Astrocyte of the cerebellum (primary cell): ENCODE measurements around the gene KLHL36.
"Not testable (repeated sequence)": the region's sequence is repeated elsewhere in the genome, so short reads cannot be mapped to it uniquely, and the experiment has no call there.

Experiments used
- DNase-seq: peaks from one replicate; pipeline ENCODE4 v3.0.0-alpha.2; 2011; ENCODE audit warnings: low read depth
- H3K4me3 ChIP-seq: 2 replicates; pipeline ENCODE4 v1.5.1; 2011; ENCODE audit warnings: mild to moderate bottlenecking, low read depth, low read length, moderate library complexity
- CTCF ChIP-seq: IDR thresholded peaks from 2 replicates; pipeline ENCODE4 v1.5.1; 2012; ENCODE audit warnings: low read length, low read depth, moderate library complexity, mild to moderate bottlenecking; ENCODE audit errors: missing control alignments
- in situ Hi-C: cut with HindIII; loops from 2 replicates; pipeline ENCODE4 v1.10.0; 2017; ENCODE audit warnings: low sequenced_read_pairs

The KLHL36 gene

GRCh38 chr16:84631886-84632285 lies 16.4 kb upstream of the KLHL36 start:
- TF ChIP-seq CTCF: no peak
- no peak overlapping the region for H3K4me3 ChIP-seq
- no peak for DNase-seq
- in situ Hi-C loops: no loop called here

GRCh38 chr16:84632862-84633261 lies 15.4 kb upstream of the KLHL36 start:
- DNase-seq, in situ Hi-C loops, H3K4me3 ChIP-seq: not testable (repeated sequence)

GRCh38 chr16:84633622-84634021 lies 14.7 kb upstream of the KLHL36 start:
- in situ Hi-C loops: no loop called here
- no peak overlapping the region for H3K4me3 ChIP-seq
- no peak for TF ChIP-seq CTCF
- no peak for DNase-seq

DNA sequence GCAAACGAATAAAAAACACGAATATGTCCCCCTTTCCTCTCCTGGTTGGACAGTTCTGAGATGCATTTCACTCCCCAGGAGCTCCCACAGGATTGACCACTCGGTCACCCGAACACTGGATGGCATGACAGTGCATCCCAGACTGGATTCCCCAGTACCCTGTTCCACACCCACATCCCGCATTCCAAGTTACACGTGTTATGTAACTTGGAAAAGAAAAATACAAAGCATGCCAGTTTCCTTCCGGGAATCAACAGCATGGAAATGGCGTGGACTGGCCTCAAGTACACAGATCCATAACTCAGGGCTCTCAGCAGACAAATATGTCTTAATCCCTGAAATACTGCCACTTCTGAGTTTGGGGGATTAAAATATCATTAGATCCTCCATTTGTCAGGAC lies 12.6 kb upstream of the KLHL36 start:
- no peak for DNase-seq

DNA sequence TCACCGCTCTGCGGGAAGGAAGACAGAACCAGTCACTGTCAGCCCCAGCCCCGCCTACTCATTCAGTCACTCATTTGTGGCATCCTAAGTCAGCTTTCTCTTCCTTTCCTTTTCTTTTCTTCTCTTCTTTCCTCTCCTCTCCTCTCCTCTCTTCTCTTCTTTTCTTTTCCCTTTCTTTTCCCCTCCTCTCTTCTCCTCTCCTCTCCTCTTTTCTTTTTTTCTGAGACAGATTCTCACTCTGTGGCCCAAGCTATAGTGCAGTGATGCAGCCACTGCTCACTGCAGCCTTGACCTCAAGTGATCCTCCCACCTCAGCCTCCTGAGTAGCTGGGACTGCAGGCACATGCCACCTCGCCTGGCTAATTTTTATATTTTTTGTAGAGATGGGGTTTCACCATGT lies 10.6 kb upstream of the KLHL36 start:
- DNase-seq: no peak
- in situ Hi-C loops: no loop called here

More for the DNA sequence above, 12.6 kb upstream of the KLHL36 start:
- no peak for TF ChIP-seq CTCF
- H3K4me3 ChIP-seq: no peak overlapping the region
- in situ Hi-C loops: no loop called here

DNA sequence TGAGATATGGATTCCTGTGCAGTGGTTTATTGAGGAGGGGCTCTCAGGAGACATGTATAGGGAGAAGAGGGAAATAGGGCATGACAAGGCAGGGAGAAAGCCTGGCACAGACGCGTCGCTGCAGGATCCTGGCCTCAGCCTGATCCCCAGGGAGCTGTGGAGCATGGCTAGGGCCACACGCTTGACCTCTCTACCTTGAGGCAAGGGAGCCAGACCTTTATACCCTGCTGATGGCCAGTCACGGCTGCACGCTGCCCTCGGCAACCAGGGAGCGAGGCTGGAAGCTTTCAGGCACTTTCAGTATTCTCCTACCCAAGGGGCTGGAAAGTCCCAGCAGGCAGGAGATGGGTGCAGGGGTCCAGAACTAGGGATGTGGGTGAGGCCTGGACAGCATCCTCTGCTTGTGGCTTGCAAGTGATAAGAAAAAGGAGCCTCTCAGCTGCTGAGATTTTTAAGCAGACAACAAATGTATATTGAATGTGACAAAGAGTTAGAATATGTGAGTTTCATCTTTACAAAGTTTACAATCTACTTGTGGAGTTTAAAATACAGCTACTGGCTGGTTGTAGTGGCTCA lies 10.0 kb upstream of the KLHL36 start:
- H3K4me3 ChIP-seq: no peak overlapping the region
- DNase-seq: no peak
- in situ Hi-C loops: no loop called here
- no peak for TF ChIP-seq CTCF

More for the DNA sequence above, 10.6 kb upstream of the KLHL36 start:
- no peak for TF ChIP-seq CTCF
- no peak overlapping the region for H3K4me3 ChIP-seq

DNA sequence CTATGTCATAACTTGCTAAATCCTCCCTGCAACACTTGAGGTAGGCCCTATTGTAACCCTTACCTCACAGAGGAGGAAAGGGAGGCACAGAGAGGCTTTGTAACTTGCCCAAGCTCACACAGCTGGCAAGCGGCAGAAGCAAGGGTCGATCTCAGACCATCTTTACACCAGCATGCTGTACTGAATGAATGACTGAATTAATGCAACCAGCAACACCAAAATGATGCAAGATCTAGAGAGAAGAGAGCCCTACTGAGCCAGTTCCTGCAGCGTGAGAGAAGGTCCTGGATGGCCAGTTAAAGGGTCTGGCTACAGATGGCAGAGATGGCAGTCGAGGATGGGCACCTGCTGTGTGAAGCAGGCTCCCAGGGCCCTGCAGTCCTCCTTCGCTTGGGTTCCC lies 8.2 kb upstream of the KLHL36 start:
- in situ Hi-C loops: no loop called here
- no peak overlapping the region for H3K4me3 ChIP-seq
- DNase-seq: no peak
- TF ChIP-seq CTCF: no peak
